Hematopoietic multipotent progenitor cell treated with erythropoietin and hydrocortisone succinate and interleukin-3 and kit ligand, for 15 days (in vitro differentiated cells): ENCODE results near the gene MYO1D.
A peak's percentile ranks its signal among the peaks of the same experiment; 100 is the strongest.
"Not testable (repeated sequence)": the region's sequence is repeated elsewhere in the genome, so short reads cannot be mapped to it uniquely, and the experiment has no call there.

Experiments
- DNase-seq: peaks from one replicate; pipeline ENCODE4 v3.0.0-alpha.2; 2015; ENCODE audit warnings: low spot score

MYO1D gene

DNA sequence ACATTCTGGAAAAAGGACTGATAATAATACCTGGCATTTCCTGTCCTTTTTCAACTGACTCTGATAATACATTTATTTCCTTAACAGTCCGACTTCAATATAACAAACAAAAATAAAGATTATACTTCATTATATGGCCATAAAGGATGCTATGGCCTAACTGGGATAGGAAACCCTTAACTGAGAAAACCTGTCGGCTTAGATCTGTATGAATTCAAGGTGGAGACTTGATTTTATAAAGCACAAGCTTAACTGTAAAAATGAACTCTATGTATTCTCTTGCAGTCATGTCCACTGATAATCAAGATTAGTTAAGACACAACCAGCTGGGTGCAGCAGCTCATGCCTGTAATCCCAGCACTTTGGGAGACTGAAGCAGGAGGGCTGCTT, 102.2 kb downstream of the MYO1D start:
- no peak for DNase-seq

- no peak for DNase-seq
Observed at GRCh38 chr17:32773856-32774694, 102.8 kb downstream of the MYO1D start.

DNA sequence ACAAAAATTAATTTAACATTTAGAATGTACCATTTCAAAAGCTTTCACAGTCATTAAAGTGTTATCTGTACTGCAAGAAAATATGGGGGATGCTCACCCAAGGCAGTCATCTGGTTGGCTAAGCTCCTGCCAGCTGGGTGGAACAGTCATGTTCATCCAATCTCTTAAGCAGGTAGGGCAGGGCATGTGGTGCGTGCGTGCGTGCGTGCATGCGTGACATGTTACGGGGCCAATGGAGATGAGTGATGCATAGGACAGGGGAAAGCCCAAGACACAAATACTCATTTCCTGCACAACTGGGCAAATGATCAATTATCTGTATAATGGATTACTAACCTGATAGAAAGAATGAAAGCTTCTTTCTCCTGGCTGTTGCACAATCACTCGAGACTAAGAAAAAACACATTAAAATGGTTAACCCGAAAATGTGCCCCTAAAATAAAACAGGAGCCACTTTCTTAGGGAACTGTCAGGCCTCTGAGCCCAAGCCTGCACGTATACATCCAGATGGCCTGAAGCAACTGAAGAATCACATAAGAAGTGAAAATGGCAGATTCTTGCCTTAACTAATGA, 104.4 kb downstream of the MYO1D start:
- no peak for DNase-seq

DNA sequence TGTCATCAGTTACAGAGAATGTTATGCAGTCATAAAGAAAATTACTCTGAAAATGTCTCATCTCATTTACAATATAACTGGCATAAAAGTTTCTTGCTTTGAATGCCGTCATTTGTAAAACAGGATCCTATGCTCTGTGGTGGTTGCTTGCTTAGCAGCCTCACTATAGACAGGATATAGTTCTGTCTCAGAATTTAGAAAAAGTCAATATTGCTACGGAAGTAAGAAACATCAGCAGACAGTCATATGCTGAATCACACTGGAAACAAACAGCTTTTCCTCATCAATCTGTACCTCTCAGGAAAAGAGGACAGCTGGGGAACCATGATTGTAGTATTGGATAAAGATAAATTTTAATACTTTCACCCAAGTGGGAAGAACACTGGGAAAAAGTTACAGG, 105.5 kb downstream of the MYO1D start:
- no peak for DNase-seq

DNA sequence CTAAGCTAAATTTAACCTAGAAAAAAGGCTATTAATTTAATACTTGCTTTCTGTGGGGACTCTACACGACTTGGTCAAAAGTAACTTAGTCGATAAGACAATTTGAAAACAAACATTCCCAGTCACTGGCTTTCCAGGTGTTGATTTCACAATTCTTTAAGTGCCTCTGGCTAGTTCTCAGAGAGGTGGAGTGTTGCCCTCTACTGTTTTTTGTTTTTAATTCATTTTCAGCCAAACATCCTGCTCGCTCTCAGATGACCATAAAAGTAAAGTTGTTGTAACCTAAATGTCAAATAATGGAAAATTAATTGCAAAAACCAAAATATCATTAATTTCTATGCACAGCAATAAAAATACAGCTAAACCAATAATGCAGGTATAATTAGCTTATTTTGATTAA, 107.1 kb downstream of the MYO1D start:
- no peak for DNase-seq

DNA sequence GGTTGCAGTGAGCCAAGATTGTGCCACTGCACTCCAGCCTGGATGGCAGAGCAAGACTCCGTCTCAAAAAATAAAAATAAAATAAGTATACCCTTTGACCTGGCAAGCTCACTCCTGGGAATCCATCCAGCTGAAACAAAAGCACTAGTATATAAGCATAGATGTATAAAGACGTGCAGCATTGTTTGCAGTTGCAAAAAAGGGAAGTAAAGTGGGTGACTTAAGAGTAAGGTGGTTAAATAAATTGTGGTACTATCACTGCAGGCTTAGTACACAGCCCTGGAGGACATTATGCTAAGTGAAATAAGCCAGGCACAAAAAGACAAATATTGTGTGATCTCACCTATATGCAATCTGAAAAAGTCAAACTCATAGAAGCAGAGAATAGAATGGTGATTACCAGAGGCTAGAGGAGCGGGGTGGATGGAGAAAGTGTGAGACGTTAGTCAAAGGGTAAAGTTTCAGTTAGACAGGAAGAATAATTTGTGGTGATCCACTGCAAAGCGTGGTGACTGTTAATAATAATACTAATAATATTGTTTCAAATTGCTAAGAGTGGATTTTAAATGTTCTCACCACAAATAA, 113.0 kb downstream of the MYO1D start:
- no peak for DNase-seq

DNA sequence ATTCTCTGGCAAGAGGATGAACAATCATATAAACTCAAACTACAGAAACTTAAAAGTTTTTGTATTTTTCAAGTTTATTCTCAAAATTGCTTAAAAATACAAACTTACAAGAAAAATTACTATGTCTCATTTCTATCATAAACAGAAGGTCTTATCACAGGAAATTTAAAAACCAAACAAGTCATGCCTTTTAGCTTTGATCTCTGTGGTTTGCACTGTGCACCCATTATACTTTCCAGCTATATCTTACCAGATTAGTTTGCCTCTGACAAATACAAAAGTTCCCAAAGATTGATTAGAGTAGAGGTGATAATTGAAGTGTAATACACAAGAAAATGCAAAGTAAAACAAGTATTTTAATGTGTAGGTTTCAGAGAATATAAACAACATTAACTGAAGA, 117.4 kb downstream of the MYO1D start:
- DNase-seq, result no peak

DNA sequence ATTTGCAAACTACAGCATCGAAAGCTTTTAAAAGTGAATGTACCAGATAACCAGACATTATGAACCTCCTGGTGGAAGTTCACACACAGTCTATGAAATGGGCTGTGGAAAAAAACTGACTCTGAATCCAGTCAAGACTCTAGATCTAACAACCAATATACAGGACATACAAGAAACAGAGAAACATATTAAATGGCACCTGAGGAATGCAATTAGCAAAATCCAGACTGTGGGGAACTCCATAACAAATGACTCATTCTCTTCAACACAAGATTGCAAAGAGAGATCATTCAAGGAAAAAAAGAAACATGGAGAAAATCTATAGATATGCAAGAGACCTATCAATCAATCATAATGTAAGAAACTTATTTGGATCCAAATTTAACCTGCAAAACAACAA, 119.0 kb downstream of the MYO1D start:
- DNase-seq, result no peak

- no peak for DNase-seq
Observed at GRCh38 chr17:32756696-32757095, 120.2 kb downstream of the MYO1D start.

GRCh38 chr17:32755045-32755805, 121.7 kb downstream of the MYO1D start:
- DNase-seq, result peak; percentile 52

GRCh38 chr17:32752934-32753333, 124.0 kb downstream of the MYO1D start:
- no peak for DNase-seq

- DNase-seq, result no peak
Observed at GRCh38 chr17:32747856-32748255, 129.1 kb downstream of the MYO1D start.

GRCh38 chr17:32746698-32747097, 130.2 kb downstream of the MYO1D start:
- DNase-seq, result no peak

- DNase-seq, result no peak
Observed at GRCh38 chr17:32746280-32746679, 130.6 kb downstream of the MYO1D start.

- DNase-seq, result no peak
Observed at GRCh38 chr17:32742681-32743538, 134.0 kb downstream of the MYO1D start.

DNA sequence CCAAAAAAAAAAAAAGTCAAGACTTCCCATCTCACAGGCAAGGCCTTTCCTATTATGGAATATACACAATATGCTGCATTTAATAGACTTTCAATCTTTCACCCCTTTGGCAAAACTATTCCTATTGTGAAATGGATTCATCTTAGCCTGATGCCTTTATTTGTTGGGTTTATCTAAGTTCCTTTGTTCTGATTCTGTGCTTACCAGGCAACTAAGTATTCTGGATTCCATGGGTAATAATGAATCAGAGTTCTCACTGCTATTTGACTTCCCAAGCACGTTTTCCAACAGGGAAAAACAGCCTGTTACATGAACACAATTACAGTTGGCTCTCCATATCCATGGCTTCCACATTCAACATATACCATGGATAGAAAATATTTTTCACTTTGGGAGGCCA, 135.5 kb downstream of the MYO1D start:
- DNase-seq, result no peak

DNA sequence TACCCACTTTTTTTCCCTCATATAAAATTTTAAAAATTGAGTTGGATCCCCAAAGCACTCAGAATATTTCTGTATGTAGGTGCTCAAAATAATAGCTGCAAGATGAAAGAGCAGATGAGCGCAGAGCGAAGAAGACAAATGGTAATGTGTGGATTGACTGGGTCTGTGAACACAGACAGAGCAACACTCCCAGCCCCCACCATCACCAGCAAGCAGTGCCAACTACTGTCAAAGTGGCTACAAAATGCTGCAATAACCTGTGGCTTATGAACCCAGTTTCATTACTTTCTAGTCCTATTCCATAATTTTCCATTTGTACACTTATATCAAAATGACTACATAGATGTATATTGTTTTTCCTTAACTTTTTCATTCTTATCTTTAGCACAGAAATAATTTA, 137.2 kb downstream of the MYO1D start:
- no peak for DNase-seq

DNA sequence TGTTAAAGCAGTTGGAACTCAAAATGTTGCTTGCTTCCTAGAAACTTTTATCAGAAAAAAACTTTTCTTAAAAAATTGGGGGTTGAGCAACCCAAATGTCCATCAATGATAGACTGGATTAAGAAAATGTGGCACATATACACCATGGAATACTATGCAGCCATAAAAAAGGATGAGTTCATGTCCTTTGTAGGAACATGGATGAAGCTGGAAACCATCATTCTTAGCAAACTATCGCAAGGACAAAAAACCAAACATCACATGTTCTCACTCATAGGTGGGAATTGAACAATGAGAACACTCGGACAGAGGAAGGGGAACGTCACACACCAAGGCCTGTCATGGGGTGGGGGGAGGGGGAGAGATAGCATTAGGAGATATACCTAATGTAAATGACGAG, 137.8 kb downstream of the MYO1D start:
- DNase-seq, result not testable (repeated sequence)

DNA sequence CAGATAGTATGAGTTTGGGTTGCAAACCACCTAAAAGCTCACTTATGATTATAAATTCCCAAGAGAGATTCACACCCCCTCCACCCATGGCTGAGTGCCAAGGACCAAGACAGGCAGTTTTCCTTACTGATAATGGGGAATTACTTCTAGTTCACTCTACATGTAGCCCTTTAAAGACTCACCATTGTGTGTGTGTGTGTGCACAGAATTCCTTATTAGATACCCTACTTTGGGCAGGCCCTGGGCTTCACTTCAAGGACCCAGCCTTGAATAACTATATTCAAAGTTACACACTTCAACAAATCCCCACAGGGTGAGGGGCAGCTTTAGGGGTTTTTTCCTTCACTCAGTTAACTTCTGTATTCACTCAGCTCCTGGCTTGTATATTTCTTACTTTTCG, 143.5 kb downstream of the MYO1D start:
- no peak for DNase-seq

DNA sequence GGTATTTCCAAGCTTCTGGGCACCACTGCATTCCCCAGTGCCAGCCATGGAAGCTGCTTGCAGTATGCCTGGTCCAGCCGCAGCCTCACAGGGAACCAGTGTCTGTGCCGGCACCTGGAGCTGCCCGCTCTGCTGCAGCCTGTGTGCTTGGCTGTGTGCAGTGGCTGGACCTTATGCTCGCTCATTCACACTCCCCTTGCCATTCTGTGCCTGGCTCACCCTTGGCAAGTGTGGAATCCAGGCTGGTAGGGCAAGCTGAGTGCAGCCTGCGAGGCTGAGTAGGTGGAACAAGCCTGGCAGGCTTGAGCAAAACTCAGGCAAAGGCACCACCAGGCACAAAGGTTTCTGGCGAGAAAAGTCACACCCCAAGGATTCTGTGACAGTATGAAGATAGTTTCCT, 144.0 kb downstream of the MYO1D start:
- DNase-seq, result no peak

DNA sequence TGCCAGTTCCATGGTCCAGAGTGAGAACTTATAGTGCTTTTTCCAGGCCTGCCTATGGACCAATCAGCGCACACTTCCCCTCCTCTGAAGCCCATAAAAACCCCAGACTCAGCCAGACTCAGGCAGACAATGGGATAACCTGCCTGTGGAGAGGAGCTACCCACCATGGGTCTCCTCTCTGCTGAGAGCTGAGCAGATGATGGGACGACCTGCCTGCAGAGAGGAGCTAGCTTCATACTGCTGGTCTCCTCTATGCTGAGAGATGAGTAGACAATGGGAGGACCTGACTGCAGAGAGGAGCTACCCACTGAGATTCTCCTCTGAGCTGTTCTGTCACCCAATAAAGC, 144.7 kb downstream of the MYO1D start:
- DNase-seq, result no peak
